ENCODE data around the gene KCNIP1.

Gene KCNIP1

DNA sequence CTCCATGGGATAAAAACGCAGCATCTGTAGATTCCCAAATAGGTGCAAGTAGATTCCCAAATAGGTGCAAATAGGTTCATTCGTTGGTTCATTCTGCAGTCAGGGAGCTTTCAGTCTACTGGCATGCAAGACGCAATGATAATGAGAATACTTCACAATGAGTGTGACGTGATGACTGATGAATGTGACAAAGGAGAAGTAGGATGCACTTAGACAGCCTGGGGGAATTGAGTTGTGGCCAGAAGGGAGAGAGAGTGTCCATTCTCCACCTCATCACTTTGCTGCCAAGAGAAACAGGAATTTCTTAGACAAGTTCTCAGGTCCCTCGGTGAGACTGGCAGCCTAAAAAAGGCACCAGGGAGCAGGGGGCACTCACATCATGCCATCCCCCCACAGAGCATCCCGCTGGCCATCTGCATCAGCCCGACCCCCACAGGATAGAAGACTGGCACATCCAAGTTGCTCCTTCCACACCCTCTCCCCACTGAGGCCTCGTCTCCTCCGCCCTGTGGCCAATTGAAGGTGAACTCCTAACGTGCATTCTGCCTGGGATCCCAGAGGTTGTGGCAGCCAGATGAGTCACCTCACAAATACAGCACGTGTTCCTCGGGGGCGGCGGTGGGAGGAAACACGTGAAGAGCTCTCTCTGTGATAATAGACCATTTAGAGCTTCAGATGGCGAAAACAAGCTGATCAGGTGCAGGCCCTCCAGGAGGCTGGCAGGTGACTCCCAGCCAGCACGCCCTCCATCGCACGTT is 19.9 kb upstream of the KCNIP1 start:
- DNase-seq = peak; percentile 50

DNA sequence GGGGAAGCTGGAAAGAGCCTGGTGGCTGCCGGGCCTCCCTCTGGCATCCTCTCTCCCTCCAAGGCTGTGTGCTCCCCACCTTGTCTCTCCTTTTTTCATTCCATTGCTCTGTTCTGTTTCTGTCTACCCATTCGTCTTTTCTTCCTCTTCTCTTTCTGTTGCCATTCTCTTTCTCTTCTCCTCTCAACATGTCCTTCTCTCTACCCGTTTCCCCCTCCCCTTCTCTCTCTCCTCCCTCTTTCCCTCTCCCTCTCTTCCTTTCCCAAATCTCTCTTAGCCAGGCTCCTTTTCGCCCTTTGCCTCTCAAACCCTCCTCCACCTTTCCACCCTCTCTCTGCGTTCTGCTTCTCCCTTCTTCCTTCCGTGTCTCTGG is 19.4 kb upstream of the KCNIP1 start:
- no peak for DNase-seq

GRCh38 chr5:170484847-170485615 is 18.8 kb upstream of the KCNIP1 start:
- no peak for DNase-seq

DNA sequence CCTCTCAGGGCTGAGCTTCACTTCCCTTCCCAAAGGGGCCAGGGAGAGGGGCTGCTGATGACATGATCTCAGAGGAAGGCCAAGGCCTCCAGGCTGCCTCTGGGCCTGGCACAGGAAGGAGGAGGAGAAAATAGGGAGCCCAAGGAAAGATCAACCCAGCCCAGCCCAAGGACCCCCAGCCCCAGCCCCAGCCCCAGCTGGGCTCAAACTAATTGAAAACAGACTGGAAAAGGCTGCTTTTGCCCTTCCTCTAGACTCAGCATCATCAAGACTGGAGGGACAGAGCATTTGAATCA is 18.3 kb upstream of the KCNIP1 start:
- DNase-seq = no peak

DNA sequence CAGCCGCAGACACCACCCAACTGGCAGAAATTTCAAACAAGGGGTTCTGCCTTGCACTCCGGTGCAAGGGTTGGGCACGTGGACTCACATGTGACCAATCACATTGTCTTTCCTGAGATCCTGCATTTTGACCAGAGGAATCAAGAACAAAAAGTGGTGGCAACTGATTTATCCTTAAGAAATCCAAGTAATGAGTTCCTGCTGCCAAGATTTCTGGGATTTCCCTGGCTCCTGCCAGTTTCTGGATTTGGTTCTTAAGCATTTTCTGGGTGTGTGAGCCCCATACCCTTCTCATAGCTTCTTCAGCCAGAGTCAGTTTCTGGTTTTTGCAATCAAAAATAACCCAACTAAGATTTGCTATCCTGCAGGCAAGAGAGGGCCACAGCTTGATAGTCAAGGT is 17.4 kb upstream of the KCNIP1 start:
- DNase-seq = no peak

GRCh38 chr5:170488570-170488969 is 15.2 kb upstream of the KCNIP1 start:
- no peak for DNase-seq

DNA sequence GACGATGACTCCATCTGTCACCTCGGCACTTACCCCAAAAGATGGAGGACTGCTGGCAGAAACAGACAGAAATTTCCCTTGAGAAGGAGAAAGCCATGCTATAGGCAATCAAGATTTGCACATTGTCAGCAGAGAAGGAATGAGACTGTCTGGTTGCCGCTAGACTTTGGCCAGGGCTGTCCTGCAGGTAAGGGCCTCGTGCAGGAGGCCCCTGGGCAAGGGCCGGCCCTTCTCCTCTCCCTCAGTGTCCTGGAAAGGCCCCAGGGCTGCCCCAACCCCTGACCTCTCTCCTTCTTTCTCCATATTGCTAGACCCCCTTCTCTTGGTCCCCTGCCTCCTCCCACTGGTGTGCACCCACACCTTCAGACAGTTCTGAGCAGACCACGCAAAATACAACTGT is 14.6 kb upstream of the KCNIP1 start:
- no peak for DNase-seq

- DNase-seq = no peak
Measured at GRCh38 chr5:170490381-170490780, 13.4 kb upstream of the KCNIP1 start.

DNA sequence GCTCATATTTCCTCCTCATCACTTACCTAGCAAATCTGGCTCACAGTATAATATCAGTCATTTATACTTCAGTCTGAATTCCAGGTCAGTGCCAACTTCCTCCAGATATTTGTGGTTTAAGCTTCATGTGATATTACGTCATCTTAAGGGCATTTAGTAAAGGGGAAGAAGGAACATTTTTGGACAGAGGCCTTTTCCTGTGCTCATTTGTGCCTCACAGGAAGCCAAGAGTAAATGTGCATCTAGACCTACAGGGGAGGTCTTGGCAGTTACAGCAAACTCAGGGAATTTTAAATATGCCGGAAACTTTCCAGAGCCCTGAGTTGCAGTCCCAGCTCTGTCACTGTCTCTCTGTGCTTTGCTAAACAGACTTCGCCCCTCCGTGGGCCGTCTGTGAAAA is 12.3 kb upstream of the KCNIP1 start:
- no peak for DNase-seq

DNA sequence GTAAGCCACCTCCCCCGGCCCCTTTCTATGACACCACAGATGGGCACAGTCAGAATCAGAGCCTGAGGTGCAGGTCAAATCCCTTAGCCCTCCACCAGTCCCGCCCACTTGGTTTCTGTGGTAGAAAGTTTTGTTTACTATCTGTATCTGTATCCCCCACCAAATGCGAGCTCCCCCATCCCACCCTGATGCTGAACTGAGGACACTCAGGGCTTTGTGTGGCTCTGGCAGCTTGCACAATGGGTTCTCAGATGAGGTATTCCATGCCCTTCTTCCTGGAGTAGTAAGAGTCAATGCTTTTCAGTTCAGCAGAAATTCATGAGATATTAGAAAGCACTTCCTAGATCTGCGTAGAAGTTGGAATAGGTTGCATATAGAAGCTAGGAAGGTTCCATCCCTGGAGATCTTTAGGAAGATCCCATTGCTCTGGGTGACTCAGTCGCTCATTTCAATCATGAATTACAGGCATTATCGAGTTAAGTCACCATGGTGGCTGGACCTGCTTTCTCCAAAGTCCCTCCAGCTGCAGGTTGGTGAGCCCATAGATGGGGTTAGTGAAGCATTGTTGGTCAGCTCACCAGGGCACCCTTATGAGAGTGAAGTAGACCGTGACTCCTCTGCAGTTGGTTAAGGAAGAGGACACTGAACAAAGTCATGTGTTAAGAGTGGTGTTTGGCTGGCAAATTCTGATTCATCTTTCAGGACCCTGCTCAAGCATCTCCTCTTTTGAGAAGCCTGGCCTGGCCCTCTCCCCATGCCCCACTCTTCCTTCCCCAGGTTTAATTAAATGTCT is 10.6 kb upstream of the KCNIP1 start:
- DNase-seq = no peak

GRCh38 chr5:170494041-170494440 is 9.8 kb upstream of the KCNIP1 start:
- no peak for DNase-seq

DNA sequence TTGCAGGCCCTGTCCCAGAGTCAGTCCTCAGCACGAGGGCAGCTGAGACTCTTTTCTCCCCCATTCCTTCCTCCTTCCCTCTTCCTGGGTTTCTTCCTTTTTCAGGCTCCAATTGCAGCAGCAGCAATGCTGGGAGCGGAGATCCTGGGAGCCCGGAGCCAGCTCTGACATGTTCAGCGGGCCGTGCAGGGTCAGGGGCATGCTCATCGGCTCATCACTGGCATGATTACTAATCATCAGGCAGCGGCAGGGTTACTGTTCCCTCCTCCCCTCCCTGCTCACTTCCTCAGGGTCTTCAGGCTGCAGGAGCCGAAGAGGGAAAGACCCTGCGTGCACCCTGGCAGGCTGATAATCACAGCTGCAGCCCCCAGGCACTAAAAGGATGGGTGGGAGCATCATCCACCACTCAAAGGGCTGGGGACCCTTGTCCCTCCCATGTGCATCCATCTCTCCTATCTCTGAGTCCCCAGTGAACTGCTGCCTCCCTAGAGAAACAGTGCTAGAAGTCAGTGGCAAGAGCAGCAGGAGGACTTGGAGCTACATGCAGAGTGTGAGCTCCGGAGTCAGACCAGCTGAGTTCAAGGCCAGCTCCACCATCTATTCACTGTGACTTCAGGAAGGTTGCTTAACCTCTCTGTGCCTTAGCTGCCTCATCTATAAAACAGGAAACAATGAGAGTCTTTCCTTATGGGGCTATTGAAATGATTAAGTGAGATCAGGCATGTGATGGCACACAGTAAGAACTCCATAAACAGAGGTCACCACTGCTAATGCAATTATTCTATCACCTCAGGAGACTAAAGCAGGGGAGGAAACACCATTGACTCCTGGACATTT is 7.8 kb upstream of the KCNIP1 start:
- DNase-seq = no peak

- no peak for DNase-seq
Measured at GRCh38 chr5:170496662-170497028, 7.2 kb upstream of the KCNIP1 start.

DNA sequence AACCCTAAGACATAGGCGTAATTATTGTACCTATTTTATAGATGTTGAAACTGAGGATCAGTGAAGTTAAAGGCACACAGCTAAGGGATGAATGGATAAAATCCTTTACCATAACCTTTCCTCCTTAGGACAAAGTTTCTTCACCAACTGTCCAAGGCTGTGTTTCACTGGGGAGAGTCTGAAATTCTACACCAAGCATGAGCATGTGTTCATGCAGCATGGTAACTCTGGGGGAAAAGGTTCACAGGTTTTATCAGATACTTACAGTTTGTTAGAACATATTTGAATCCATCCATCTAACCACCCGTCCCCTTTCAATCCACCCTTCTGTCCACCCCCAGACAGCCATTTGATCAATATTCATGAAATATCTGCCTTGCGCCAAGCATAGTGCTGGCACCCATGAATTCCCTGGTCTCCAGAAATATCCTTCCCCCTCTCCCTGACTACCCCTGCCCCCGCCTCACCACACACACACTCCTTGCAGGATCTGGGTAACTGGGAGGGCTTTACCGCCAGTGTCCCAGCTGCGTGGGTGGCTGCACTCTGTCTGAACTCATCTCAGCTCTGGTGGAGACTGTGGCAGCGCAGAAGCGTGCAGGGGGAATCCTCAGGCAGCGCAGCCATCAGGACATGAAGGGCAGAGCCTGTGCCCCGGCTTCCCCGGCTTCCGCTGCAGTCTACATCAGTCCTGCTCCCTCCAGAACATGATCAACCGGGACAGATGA is 6.3 kb upstream of the KCNIP1 start:
- no peak for DNase-seq

DNA sequence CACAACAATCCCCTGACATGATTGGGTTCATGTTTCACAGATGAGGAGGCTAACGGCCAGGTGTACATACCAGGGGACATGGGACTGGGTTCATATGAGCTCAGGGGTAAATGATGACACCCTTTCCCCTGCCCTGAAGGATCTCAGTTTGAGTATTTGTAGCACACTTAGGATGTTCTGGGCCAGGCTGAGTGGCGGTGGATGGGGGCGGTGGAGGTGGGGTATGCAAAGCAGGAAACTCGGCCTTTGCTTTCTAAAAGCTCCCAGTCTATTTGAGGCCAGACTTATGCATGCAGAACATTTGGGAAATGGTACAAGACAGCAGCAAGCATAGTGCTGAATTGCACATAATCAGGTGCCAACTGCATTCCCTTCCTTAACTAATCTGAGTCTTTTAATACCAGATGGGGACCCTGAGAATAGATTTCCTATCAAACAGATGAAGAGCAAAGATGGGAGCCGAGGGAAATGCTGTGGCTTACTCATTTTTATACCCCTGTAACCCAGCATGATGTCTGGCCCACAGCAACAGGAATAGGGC is 4.9 kb upstream of the KCNIP1 start:
- no peak for DNase-seq

DNA sequence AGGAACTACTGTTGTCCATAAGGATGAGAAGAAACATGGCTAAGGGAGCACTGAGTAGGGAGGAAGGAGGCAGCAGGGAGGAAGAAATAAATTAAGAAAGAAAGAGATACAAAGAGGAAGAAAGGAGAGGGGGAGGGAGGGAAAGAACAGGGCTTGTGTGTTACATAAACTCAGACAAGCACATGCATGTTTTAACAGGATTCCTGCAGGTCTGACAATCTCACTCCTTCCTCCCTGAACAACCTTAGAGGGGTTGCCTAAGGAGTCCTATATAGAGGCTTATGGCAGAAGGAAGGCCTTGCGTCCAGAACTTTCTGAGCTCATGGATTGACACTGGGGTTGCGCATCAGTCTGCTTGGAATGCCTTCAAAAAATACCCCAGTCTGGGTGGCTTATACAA is 4.2 kb upstream of the KCNIP1 start:
- no peak for DNase-seq

DNA sequence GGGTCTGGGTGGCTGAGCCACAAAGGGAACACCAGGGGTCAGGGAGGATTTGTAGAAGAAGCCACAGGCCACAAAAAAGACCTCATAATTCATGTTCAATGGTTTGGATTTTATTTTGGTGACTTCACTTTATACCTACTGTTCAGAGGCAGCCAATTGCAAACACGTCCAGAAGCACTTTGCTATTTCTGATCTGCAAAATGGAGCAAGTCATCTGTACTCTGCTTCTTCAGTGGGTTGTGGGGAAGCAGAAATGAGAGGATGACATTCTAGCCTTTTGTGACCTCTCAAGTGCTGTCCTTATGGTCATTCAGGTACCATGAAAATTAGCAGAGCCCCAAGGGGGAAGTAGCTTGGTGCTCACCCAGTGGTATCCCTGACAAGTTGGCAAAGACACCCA is 2.5 kb upstream of the KCNIP1 start:
- DNase-seq = no peak

DNA sequence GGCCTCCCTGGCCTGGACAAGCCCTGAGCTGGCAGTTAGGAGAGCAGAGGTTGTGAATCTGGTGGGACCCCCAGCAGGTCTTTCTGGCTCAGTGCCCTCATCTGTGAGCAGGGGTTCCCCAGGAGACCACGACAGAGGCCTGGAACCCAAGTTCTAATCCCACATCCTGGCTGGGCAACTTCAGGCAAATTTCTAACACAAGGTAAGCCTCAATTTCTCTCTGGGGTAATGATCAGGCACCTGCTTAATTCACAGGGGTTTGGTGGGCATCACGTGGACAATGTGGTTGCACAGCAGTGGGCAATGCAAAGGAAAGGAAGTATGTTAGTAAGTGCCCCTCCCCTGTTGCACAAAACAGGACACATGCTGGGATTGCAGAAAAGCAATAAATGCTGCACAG is 1.9 kb upstream of the KCNIP1 start:
- DNase-seq = no peak

- DNase-seq = no peak
Measured at GRCh38 chr5:170504616-170505266, 921 bp downstream of the KCNIP1 start.

- DNase-seq = no peak
Measured at GRCh38 chr5:170508036-170508435, 4.2 kb downstream of the KCNIP1 start.

DNA sequence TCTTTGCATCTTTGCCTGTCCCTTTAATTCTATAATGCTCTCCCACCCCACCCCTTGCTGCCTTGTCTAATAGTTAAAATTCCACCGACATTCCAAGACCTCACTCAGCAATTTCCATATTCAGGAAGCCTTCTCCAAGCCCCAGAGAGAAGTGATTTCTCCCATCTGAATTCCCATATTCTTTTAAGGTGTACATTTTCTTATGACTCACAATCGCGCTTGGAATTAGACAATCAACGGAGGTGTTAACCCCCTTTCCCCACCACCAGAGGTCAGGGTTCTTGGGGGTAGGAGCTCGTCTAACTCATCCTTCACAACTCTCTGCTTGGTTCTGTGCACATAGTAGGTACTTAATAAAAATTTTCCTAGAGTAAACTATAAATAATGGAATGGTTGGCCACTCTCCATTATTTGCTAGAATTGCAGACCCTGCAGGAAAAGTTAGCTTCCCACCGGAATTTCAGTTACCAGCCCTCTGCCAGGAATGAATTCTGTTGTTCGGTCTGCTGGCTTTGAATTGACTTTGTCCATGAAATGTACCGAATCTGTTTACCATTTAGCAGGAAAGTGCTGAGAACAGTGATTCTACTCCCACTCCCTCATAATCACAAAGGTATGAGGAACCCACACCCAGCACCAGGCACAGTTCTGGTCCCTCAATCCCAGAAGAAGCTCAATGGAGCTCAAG is 5.0 kb downstream of the KCNIP1 start:
- no peak for DNase-seq
